ENCODE results near the gene SSBP3.

GRCh38 chr1:54240741-54241335 lies 165.4 kb downstream of the SSBP3 start:
- TF ChIP-seq CTCF (IDR thresholded peaks at IDR 0.05): no peak
- no peak for TF ChIP-seq POLR2A (IDR thresholded peaks at IDR 0.05)

All from breast epithelium (tissue), 3 donors.